GM18868 (cell line): ENCODE results near the gene SSR1.
"Not testable (repeated sequence)": the region's sequence is repeated elsewhere in the genome, so short reads cannot be mapped to it uniquely, and the experiment has no call there.

Experiments
- ATAC-seq: cut with Tn5 transposase; IDR thresholded peaks from one replicate; pipeline ENCODE4 v1.9.1; 2021; ENCODE audit warnings: mild to moderate bottlenecking, moderate library complexity; ENCODE audit not compliant: unreplicated experiment

SSR1 gene

GRCh38 chr6:7312616-7313504, at the start of gene SSR1:
TSS of gene SSR1 (minus strand) at chr6:7313199. CDS start at chr6:7313120, 79 bp downstream.
- peak; percentile 99 for ATAC-seq

GRCh38 chr6:7351916-7352315, 38.9 kb upstream of the SSR1 start:
- not testable (repeated sequence) for ATAC-seq

- not testable (repeated sequence) for ATAC-seq
Measured at GRCh38 chr6:7350591-7350990, 37.6 kb upstream of the SSR1 start.

GRCh38 chr6:7347551-7347997, 34.6 kb upstream of the SSR1 start:
- not testable (repeated sequence) for ATAC-seq

GRCh38 chr6:7344773-7345450, 31.9 kb upstream of the SSR1 start:
- not testable (repeated sequence) for ATAC-seq

GRCh38 chr6:7343546-7344475, 30.8 kb upstream of the SSR1 start:
- no peak for ATAC-seq

- peak; percentile 85 for ATAC-seq
Measured at GRCh38 chr6:7341989-7342742, 29.2 kb upstream of the SSR1 start.

GRCh38 chr6:7341271-7341670, 28.3 kb upstream of the SSR1 start:
- ATAC-seq, result no peak

GRCh38 chr6:7339007-7339732, 26.2 kb upstream of the SSR1 start:
- ATAC-seq, result peak; percentile 54

- no peak for ATAC-seq
Measured at GRCh38 chr6:7338031-7338430, 25.0 kb upstream of the SSR1 start.

- no peak for ATAC-seq
Measured at GRCh38 chr6:7335519-7335918, 22.5 kb upstream of the SSR1 start.

GRCh38 chr6:7334685-7335084, 21.7 kb upstream of the SSR1 start:
- ATAC-seq, result no peak

- ATAC-seq, result no peak
Measured at GRCh38 chr6:7332090-7332745, 19.2 kb upstream of the SSR1 start.

- no peak for ATAC-seq
Measured at GRCh38 chr6:7331452-7331851, 18.5 kb upstream of the SSR1 start.

GRCh38 chr6:7328243-7328642, 15.2 kb upstream of the SSR1 start:
- peak; percentile 53 for ATAC-seq

GRCh38 chr6:7325750-7326149, 12.8 kb upstream of the SSR1 start:
- ATAC-seq, result no peak

- peak; percentile 75 for ATAC-seq
Measured at GRCh38 chr6:7324520-7324919, 11.5 kb upstream of the SSR1 start.

- no peak for ATAC-seq
Measured at GRCh38 chr6:7323074-7323473, 10.1 kb upstream of the SSR1 start.

- not testable (repeated sequence) for ATAC-seq
Measured at GRCh38 chr6:7321866-7322265, 8.9 kb upstream of the SSR1 start.
